IMR-90 (cell line): ENCODE results near the gene SFR1. TPM values are rescaled to one million over a fixed set of nuclear protein-coding genes. Genes with fewer than 3 reads are reported as not detected.

Source experiments
- ATAC-seq: fragments of 200-7000 bp; cut with Tn5 transposase; 2 replicates; pipeline ENCODE4 v1.9.1; 2020; ENCODE audit warnings: low read depth, mild to moderate bottlenecking, moderate library complexity
- BruUV-seq: library from RNA; stranded (reverse); fragments of 400-500 nt; replicated peaks from 2 replicates; lab custom pipeline; 2021; lab: Mats Ljungman, UMichigan
- CTCF ChIA-PET: fragments of 300-600 bp; formaldehyde crosslinking; extraction: SDS; loops from one replicate; lab custom pipeline; 2021; ENCODE audit warnings: antibody characterized with exemption; lab: Yijun Ruan, JAX
- POLR2A ChIA-PET: fragments of 300-600 bp; sonication (Branson Sonifier 250); formaldehyde crosslinking; loops from one replicate; lab custom pipeline; 2022; ENCODE audit warnings: antibody characterized with exemption; ENCODE audit not compliant: unreplicated experiment; lab: Charles Lee
- DNase-seq: peaks from one replicate; pipeline ENCODE4 v3.0.0; 2013
- H2AFZ ChIP-seq: replicated peaks from 2 replicates; pipeline ENCODE3; 2013; ENCODE audit warnings: low read length, mild to moderate bottlenecking; ENCODE audit not compliant: poor library complexity
- H2AK5ac ChIP-seq: 2 replicates; pipeline ENCODE4 v1.6.1; 2013; ENCODE audit warnings: low read depth, low read length, inconsistent platforms
- H2AK9ac ChIP-seq: replicated peaks from 2 replicates; pipeline ENCODE3; 2013; ENCODE audit warnings: mild to moderate bottlenecking, low read depth, low read length, moderate library complexity; ENCODE audit not compliant: poor library complexity
- H2BK120ac ChIP-seq: 2 replicates; pipeline ENCODE4 v1.6.1; 2013; ENCODE audit warnings: low read depth, low read length, inconsistent platforms
- H2BK15ac ChIP-seq: 3 replicates; pipeline ENCODE4 v1.6.1; 2013; ENCODE audit warnings: low read depth, low read length, inconsistent platforms
- H2BK20ac ChIP-seq: 2 replicates; pipeline ENCODE4 v1.6.1; 2013; ENCODE audit warnings: low read depth, mild to moderate bottlenecking, inconsistent platforms, low read length, moderate library complexity
- H2BK5ac ChIP-seq: 2 replicates; pipeline ENCODE4 v1.6.1; 2013; ENCODE audit warnings: mild to moderate bottlenecking, low read depth, low read length, inconsistent platforms; ENCODE audit not compliant: poor library complexity, severe bottlenecking
- H3K14ac ChIP-seq: replicated peaks from 2 replicates; pipeline ENCODE4 v1.6.1; 2013; ENCODE audit warnings: low read depth, low read length, inconsistent platforms
- H3K18ac ChIP-seq: 2 replicates; pipeline ENCODE4 v1.6.1; 2013; ENCODE audit warnings: low read depth, low read length, control low read depth
- H3K23ac ChIP-seq: 2 replicates; pipeline ENCODE4 v1.6.1; 2013; ENCODE audit warnings: low read depth, low read length, inconsistent platforms
- H3K27ac ChIP-seq: 2 replicates; pipeline ENCODE4 v1.5.1; 2013; ENCODE audit warnings: mild to moderate bottlenecking, control low read depth, low read length; ENCODE audit not compliant: insufficient read depth
- H3K27me3 ChIP-seq: 2 replicates; pipeline ENCODE4 v1.6.1; 2013; ENCODE audit warnings: low read length; ENCODE audit not compliant: control insufficient read depth, insufficient read depth
- H3K36me3 ChIP-seq: 2 replicates; pipeline ENCODE4 v1.6.1; 2013; ENCODE audit warnings: low read length, mixed read lengths; ENCODE audit not compliant: control insufficient read depth, insufficient read depth
- H3K4ac ChIP-seq: 2 replicates; pipeline ENCODE4 v1.6.1; 2013; ENCODE audit warnings: low read depth, low read length, inconsistent platforms
- H3K4me1 ChIP-seq: 2 replicates; pipeline ENCODE4 v1.6.1; 2013; ENCODE audit warnings: low read length, mixed read lengths; ENCODE audit not compliant: control insufficient read depth, insufficient read depth
- H3K4me2 ChIP-seq: 2 replicates; pipeline ENCODE4 v1.6.1; 2013; ENCODE audit warnings: low read depth, mild to moderate bottlenecking, control low read depth, low read length, moderate library complexity
- H3K4me3 ChIP-seq: 2 replicates; pipeline ENCODE4 v1.5.1; 2013; ENCODE audit warnings: low read depth, mild to moderate bottlenecking, control low read depth, low read length, moderate library complexity; ENCODE audit not compliant: insufficient read depth
- H3K56ac ChIP-seq: 2 replicates; pipeline ENCODE4 v1.6.1; 2013; ENCODE audit warnings: low read length, inconsistent platforms; ENCODE audit not compliant: insufficient read depth; ENCODE audit errors: extremely low read depth
- H3K79me1 ChIP-seq, 2 experiments: 2 replicates each; pipeline ENCODE4 v1.6.1; 2013; ENCODE audit warnings: low read length in 2 of 2, inconsistent platforms in 1 of 2, low read depth in 1 of 2
- H3K9ac ChIP-seq: 2 replicates; pipeline ENCODE4 v1.6.1; 2013; ENCODE audit warnings: low read depth, low read length, control low read depth
- H3K9me1 ChIP-seq: 2 replicates; pipeline ENCODE4 v1.6.1; 2013; ENCODE audit warnings: low read length, inconsistent platforms; ENCODE audit not compliant: insufficient read depth
- H3K9me3 ChIP-seq: 2 replicates; pipeline ENCODE4 v1.6.1; 2013; ENCODE audit warnings: low read length; ENCODE audit not compliant: control insufficient read depth, insufficient read depth
- H4K20me1 ChIP-seq: 2 replicates; pipeline ENCODE4 v1.6.1; 2013; ENCODE audit warnings: low read length, inconsistent platforms; ENCODE audit not compliant: insufficient read depth
- H4K5ac ChIP-seq: 2 replicates; pipeline ENCODE4 v1.6.1; 2013; ENCODE audit warnings: mild to moderate bottlenecking, low read depth, low read length, control low read depth
- H4K8ac ChIP-seq, 2 experiments: 2 replicates each; pipeline ENCODE4 v1.6.1; 2013; ENCODE audit warnings: low read depth in 2 of 2, low read length in 2 of 2, control low read depth in 1 of 2, inconsistent platforms in 1 of 2
- H4K91ac ChIP-seq: 2 replicates; pipeline ENCODE4 v1.6.1; 2013; ENCODE audit warnings: low read depth, low read length, inconsistent platforms; ENCODE audit not compliant: insufficient read depth
- BHLHE40 ChIP-seq: fragments of 150-350 bp; IDR thresholded peaks from 2 replicates; pipeline ENCODE4 v1.6.1; 2016; ENCODE audit warnings: mild to moderate bottlenecking, low read depth, low read length
- CEBPB ChIP-seq: IDR thresholded peaks from 2 replicates; pipeline ENCODE4 v1.6.1; 2012; ENCODE audit warnings: low read depth, low read length, improper control_type of control experiment
- CHD1 ChIP-seq: IDR thresholded peaks from 2 replicates; pipeline ENCODE4 v1.6.1; 2012; ENCODE audit warnings: low read depth, low read length, improper control_type of control experiment
- FOS ChIP-seq: fragments of 150-350 bp; IDR thresholded peaks from 2 replicates; pipeline ENCODE4 v1.6.1; 2016; ENCODE audit warnings: low read depth, low read length
- MAFK ChIP-seq: IDR thresholded peaks from 2 replicates; pipeline ENCODE4 v1.6.1; 2012; ENCODE audit warnings: low read depth, low read length, improper control_type of control experiment
- MAZ ChIP-seq: IDR thresholded peaks from 2 replicates; pipeline ENCODE4 v1.6.1; 2012; ENCODE audit warnings: low read depth, mild to moderate bottlenecking, low read length, improper control_type of control experiment, moderate library complexity, borderline replicate concordance
- MXI1 ChIP-seq: IDR thresholded peaks from 2 replicates; pipeline ENCODE4 v1.6.1; 2012; ENCODE audit warnings: low read depth, mild to moderate bottlenecking, low read length, moderate library complexity, borderline replicate concordance
- NFE2L2 ChIP-seq: fragments of 150-350 bp; IDR thresholded peaks from 2 replicates; pipeline ENCODE4 v1.6.1; 2016; ENCODE audit warnings: low read depth, mild to moderate bottlenecking, low read length
- RAD21 ChIP-seq: IDR thresholded peaks from 2 replicates; pipeline ENCODE4 v1.6.1; 2012; ENCODE audit warnings: low read length, improper control_type of control experiment
- RCOR1 ChIP-seq: IDR thresholded peaks from 2 replicates; pipeline ENCODE4 v1.6.1; 2012; ENCODE audit warnings: mild to moderate bottlenecking, low read length, improper control_type of control experiment; ENCODE audit not compliant: insufficient replicate concordance
- RFX5 ChIP-seq: IDR thresholded peaks from 2 replicates; pipeline ENCODE4 v1.8.0; 2012; ENCODE audit warnings: low read depth, mild to moderate bottlenecking, low read length, moderate library complexity
- SMC3 ChIP-seq: fragments of 150-350 bp; IDR thresholded peaks from 2 replicates; pipeline ENCODE4 v1.6.1; 2016; ENCODE audit warnings: low read depth, mild to moderate bottlenecking, antibody characterized with exemption, low read length, moderate library complexity
- WGBS, 2 experiments: methylation state at CpG; one replicate each; pipeline versions ENCODE4 v1.1.5 to v1.1.7; 2013; ENCODE audit warnings: missing lambda C conversion rate in 2 of 2; ENCODE audit not compliant: insufficient read length in 1 of 2; ENCODE audit errors: extremely low coverage in 2 of 2; 5-methylcytosine and 5-hydroxymethylcytosine counted together
- dilution Hi-C: fragments of 300-500 bp; cut with HindIII; formaldehyde crosslinking; loops from one replicate; pipeline ENCODE4 v1.14.3; 2018; ENCODE audit warnings: low sequenced_read_pairs; ENCODE audit not compliant: unreplicated experiment
- in situ Hi-C: fragments of 300-500 bp; cut with MboI; formaldehyde crosslinking; loops from 3 replicates; pipeline ENCODE4 v1.14.3; 2019; ENCODE audit warnings: low sequenced_read_pairs, inconsistent platforms, mixed read lengths
- intact Hi-C: fragments of 100-400 bp; cut with micrococcal nuclease; formaldehyde crosslinking; loops from 2 replicates; pipeline ENCODE4 v1.10.0; 2022
- polyA plus RNA-seq, 3 experiments: library from polyadenylated mRNA; depleted of rRNA; stranded (reverse); fragments of >200 nt; gene quantifications; 2 replicates each; pipeline ENCODE4 v1.2.3, GENCODE V29; 2012; ENCODE audit warnings: low replicate concordance in 1 of 3
- total RNA-seq: library from RNA; depleted of rRNA; stranded (reverse); fragments of >200 nt; gene quantifications from 2 replicates; pipeline ENCODE4 v1.2.3, GENCODE V29; 2012
- TF ChIP-seq, protein P1 (sequence below): conservative IDR thresholded peaks from 2 replicates; pipeline ENCODE4 v1.5.1; 2012; ENCODE audit warnings: mild to moderate bottlenecking, low read depth, low read length, improper control_type of control experiment
- TF ChIP-seq, protein P2 (sequence below): fragments of 150-350 bp; IDR thresholded peaks from 2 replicates; pipeline ENCODE4 v1.6.1; 2017; ENCODE audit warnings: mild to moderate bottlenecking, antibody characterized with exemption, low read length, low read depth
- TF ChIP-seq, protein P3 (sequence below): fragments of 150-350 bp; IDR thresholded peaks from 2 replicates; pipeline ENCODE4 v1.6.1; 2016; ENCODE audit warnings: low read depth, mild to moderate bottlenecking, low read length, moderate library complexity, borderline replicate concordance

SFR1 gene
- total and polyA plus RNA-seq, 2 of the 4 experiments (the other 2 are of a cell fraction) = 1.6 to 2.3 TPM

DNA sequence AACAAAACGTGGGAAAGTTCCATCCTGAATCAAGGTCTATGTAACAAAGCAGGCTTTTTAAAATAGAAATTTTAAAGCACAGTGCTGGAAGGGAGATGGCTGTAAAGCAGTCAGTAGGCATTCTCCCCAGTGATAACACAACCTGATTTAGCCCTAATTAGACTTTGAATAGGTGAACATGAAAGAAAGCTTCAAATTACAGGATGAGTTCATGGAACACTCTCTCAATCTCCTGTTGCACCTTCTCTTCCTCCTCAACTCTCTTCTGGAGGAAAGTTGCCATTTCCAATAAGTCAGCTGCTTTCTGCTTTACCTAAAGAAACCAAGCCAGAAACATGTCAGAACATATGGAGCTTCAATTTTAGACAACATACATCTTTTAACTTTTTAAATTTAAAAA, 20.1 kb downstream of the SFR1 start:
- Histone ChIP-seq H3K18ac (no peak overlapping the region), H3K27ac (no peak overlapping the region), H3K36me3 (no peaks in the 10 kb centered on the region), H3K9me1 (no peaks in the 10 kb centered on the region), H3K23ac (no peak overlapping the region), H3K9me3 (no peaks in the 10 kb centered on the region), H3K4me3 (no peak overlapping the region), H3K79me1 (no peaks in the 10 kb centered on the region), H2BK20ac (no peak overlapping the region), H2BK120ac (no peak overlapping the region), H2AFZ (no peak overlapping the region), H3K56ac (no peak overlapping the region), H3K4me1 (no peaks in the 10 kb centered on the region), H2AK9ac (no peak overlapping the region), H2BK5ac (no peak overlapping the region), H3K4me2 (no peak overlapping the region), H4K91ac (no peak overlapping the region), H3K14ac (no peak overlapping the region), H4K20me1 (no peaks in the 10 kb centered on the region), H2AK5ac (no peak overlapping the region), H4K5ac (no peak overlapping the region), H3K27me3 (peaks cover 29% of the 10 kb centered on the region), H3K9ac (no peak overlapping the region), H4K8ac (no peak overlapping the region), H3K4ac (no peak overlapping the region), H2BK15ac (no peak overlapping the region)
- ChIA-PET CTCF (no interaction called here), POLR2A (no interaction called here)
- BruUV-seq = no TSS peak
- TF ChIP-seq SMC3 (no peak), CEBPB (no peak), MAFK (no peak), RAD21 (no peak), CHD1 (no peak), FOS (no peak), MXI1 (no peak), BHLHE40 (no peak), MAZ (no peak), NFE2L2 (no peak), RFX5 (no peak), RCOR1 (no peak)
- TF ChIP-seq, protein P1, sequence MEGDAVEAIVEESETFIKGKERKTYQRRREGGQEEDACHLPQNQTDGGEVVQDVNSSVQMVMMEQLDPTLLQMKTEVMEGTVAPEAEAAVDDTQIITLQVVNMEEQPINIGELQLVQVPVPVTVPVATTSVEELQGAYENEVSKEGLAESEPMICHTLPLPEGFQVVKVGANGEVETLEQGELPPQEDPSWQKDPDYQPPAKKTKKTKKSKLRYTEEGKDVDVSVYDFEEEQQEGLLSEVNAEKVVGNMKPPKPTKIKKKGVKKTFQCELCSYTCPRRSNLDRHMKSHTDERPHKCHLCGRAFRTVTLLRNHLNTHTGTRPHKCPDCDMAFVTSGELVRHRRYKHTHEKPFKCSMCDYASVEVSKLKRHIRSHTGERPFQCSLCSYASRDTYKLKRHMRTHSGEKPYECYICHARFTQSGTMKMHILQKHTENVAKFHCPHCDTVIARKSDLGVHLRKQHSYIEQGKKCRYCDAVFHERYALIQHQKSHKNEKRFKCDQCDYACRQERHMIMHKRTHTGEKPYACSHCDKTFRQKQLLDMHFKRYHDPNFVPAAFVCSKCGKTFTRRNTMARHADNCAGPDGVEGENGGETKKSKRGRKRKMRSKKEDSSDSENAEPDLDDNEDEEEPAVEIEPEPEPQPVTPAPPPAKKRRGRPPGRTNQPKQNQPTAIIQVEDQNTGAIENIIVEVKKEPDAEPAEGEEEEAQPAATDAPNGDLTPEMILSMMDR = no peak
- TF ChIP-seq, protein P2, sequence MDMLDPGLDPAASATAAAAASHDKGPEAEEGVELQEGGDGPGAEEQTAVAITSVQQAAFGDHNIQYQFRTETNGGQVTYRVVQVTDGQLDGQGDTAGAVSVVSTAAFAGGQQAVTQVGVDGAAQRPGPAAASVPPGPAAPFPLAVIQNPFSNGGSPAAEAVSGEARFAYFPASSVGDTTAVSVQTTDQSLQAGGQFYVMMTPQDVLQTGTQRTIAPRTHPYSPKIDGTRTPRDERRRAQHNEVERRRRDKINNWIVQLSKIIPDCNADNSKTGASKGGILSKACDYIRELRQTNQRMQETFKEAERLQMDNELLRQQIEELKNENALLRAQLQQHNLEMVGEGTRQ = no peak
- TF ChIP-seq, protein P3, sequence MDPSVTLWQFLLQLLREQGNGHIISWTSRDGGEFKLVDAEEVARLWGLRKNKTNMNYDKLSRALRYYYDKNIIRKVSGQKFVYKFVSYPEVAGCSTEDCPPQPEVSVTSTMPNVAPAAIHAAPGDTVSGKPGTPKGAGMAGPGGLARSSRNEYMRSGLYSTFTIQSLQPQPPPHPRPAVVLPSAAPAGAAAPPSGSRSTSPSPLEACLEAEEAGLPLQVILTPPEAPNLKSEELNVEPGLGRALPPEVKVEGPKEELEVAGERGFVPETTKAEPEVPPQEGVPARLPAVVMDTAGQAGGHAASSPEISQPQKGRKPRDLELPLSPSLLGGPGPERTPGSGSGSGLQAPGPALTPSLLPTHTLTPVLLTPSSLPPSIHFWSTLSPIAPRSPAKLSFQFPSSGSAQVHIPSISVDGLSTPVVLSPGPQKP = no peak
- DNase-seq (no peak), ATAC-seq (no peak)
- dilution Hi-C loops = no loop called here
- in situ Hi-C loops = no loop called here
- no CpG with 5 or more reads among the region's 1 CpG for WGBS, 2 experiments
- intact Hi-C loops = no loop called here
